Sigmoid colon (tissue), 7 donors: Measurements from ENCODE around the gene RNASEH2B. TPM values are rescaled to one million over a fixed set of nuclear protein-coding genes. Genes with fewer than 3 reads are reported as not detected.

ENCODE experiments used
- DNase-seq: peaks from one replicate; pipeline ENCODE4 v3.0.0-alpha.2; 2019
- H3K27ac ChIP-seq, 4 donors: fragments of 200-600 bp; sonication (generic); one replicate each; pipeline ENCODE4 v1.5.1; 2016 to 2019; ENCODE audit warnings: mild to moderate bottlenecking in 1 of 4
- H3K27me3 ChIP-seq, 3 donors: fragments of 200-600 bp; sonication (generic); one replicate each; pipeline ENCODE4 v1.5.1; 2019; ENCODE audit warnings: mild to moderate bottlenecking in 1 of 3
- H3K36me3 ChIP-seq, 4 donors: fragments of 200-600 bp; sonication (generic); one replicate each; pipeline ENCODE4 v1.5.1; 2016 to 2019
- H3K4me1 ChIP-seq, 4 donors: fragments of 200-600 bp; sonication (generic); one replicate each; pipeline ENCODE4 v1.5.1; 2017 to 2019
- H3K4me3 ChIP-seq, 4 donors: fragments of 200-600 bp; sonication (generic); one replicate each; pipeline ENCODE4 v1.5.1; 2017 to 2019; ENCODE audit warnings: mild to moderate bottlenecking in 2 of 4, moderate library complexity in 1 of 4
- H3K9me3 ChIP-seq, 4 donors: fragments of 200-600 bp in 3 of 4; sonication (generic) in 3 of 4; one replicate each; pipeline versions ENCODE4 v1.5.1 to v1.6.1; 2013 to 2019
- CTCF ChIP-seq, 4 experiments: fragments of 450-650 bp in 3 of 4; fragments of 200-600 bp in 1 of 4; IDR thresholded peaks; one replicate each; pipeline ENCODE4 v1.5.1; 2016 to 2019; ENCODE audit warnings: antibody characterized with exemption in 4 of 4, mild to moderate bottlenecking in 3 of 4, moderate library complexity in 2 of 4
- EP300 ChIP-seq, 4 donors: sonication (generic); formaldehyde crosslinking; IDR thresholded peaks; one replicate each; pipeline ENCODE4 v1.6.1; 2017; ENCODE audit warnings: antibody characterized with exemption in 4 of 4
- POLR2A ChIP-seq, 2 donors: fragments of 450-650 bp; IDR thresholded peaks; one replicate each; pipeline ENCODE4 v1.6.1; 2016; ENCODE audit warnings: antibody characterized with exemption in 2 of 2, mild to moderate bottlenecking in 2 of 2, moderate library complexity in 2 of 2
- POLR2AphosphoS5 ChIP-seq, 4 donors: sonication (generic); formaldehyde crosslinking; IDR thresholded peaks; one replicate each; pipeline ENCODE4 v1.6.1; 2017; ENCODE audit warnings: antibody characterized with exemption in 4 of 4
- WGBS, 2 donors: extraction: QIAGEN DNeasy Blood & Tissue Kit; methylation state at CpG; one replicate each; pipeline ENCODE4 v1.1.7; 2013; 5-methylcytosine and 5-hydroxymethylcytosine counted together
- intact Hi-C: fragments of 100-400 bp; cut with DNase I; formaldehyde crosslinking; loops from one replicate; pipeline ENCODE4 v1.15.1; 2023
- polyA plus RNA-seq, 3 donors: library from polyadenylated mRNA; stranded (reverse); fragments of 200-250 nt; gene quantifications; one replicate each; pipeline ENCODE4 v1.2.3, GENCODE V29; 2013
- total RNA-seq, 4 donors: library from RNA; depleted of rRNA; stranded (reverse); fragments of >200 nt; gene quantifications; one replicate each; pipeline ENCODE4 v1.1.0, GENCODE V29; 2016
- donor health status: healthy with polysubstance abuse.
- donor health status: Bipolar disorder and iron deficiency.
- donor health status: healthy.

RNASEH2B gene
- total and polyA plus RNA-seq, 7 donors, result 32.6 to 108 (median 41.1) TPM

- WGBS, 2 donors, result 80 to 82% methylated on average over 8 of the region's 8 CpGs
- Histone ChIP-seq H3K27me3 (no peaks in the 10 kb centered on the region), H3K4me3 (no peak overlapping the region), H3K27ac (no peak overlapping the region), H3K9me3 (no peaks in the 10 kb centered on the region), H3K4me1 (no peaks in the 10 kb centered on the region), H3K36me3 (no peaks in the 10 kb centered on the region)
- TF ChIP-seq POLR2AphosphoS5 (IDR thresholded peaks at IDR 0.05), result no peak
- DNase-seq, result peak; percentile 60
- intact Hi-C loops, result no loop called here
These were observed 91.7 kb downstream of the RNASEH2B start for GRCh38 chr13:51001335-51001734.

GRCh38 chr13:51002736-51003135 is 93.1 kb downstream of the RNASEH2B start:
- H3K9me3 ChIP-seq, result no peaks in the 10 kb centered on the region
- intact Hi-C loops, result no loop called here
- DNase-seq, result no peak
- TF ChIP-seq POLR2AphosphoS5 (IDR thresholded peaks at IDR 0.05) (no peak), POLR2A (IDR thresholded peaks at IDR 0.05) (no peak), CTCF (IDR thresholded peaks at IDR 0.05) (no peak), EP300 (IDR thresholded peaks at IDR 0.05) (no peak)
- H3K27me3 ChIP-seq, result no peaks in the 10 kb centered on the region
- no peak overlapping the region for H3K4me3 ChIP-seq
- WGBS, 2 donors, result 44 to 70% methylated on average over 1 of the region's 1 CpG
- H3K36me3 ChIP-seq, result no peaks in the 10 kb centered on the region
- no peaks in the 10 kb centered on the region for H3K4me1 ChIP-seq
- H3K27ac ChIP-seq, result no peak overlapping the region

GRCh38 chr13:51003642-51004041 is 94.1 kb downstream of the RNASEH2B start:
- Histone ChIP-seq H3K4me1 (no peaks in the 10 kb centered on the region), H3K4me3 (no peak overlapping the region), H3K27me3 (no peaks in the 10 kb centered on the region), H3K9me3 (no peaks in the 10 kb centered on the region), H3K27ac (no peak overlapping the region), H3K36me3 (no peaks in the 10 kb centered on the region)
- WGBS, 2 donors, result 77 to 82% methylated on average over 7 of the region's 7 CpGs
- no peak for TF ChIP-seq POLR2AphosphoS5 (IDR thresholded peaks at IDR 0.05)
- no peak for TF ChIP-seq POLR2A (IDR thresholded peaks at IDR 0.05)
- TF ChIP-seq EP300 (IDR thresholded peaks at IDR 0.05), result no peak
- intact Hi-C loops, result no loop called here
- no peak for DNase-seq

- no peak for TF ChIP-seq POLR2A (IDR thresholded peaks at IDR 0.05)
- TF ChIP-seq EP300 (IDR thresholded peaks at IDR 0.05), result no peak
- no peak for TF ChIP-seq POLR2AphosphoS5 (IDR thresholded peaks at IDR 0.05)
- 76 to 86% methylated on average over 18 of the region's 18 CpGs for WGBS, 2 donors
- Histone ChIP-seq H3K36me3 (no peaks in the 10 kb centered on the region), H3K4me3 (no peak overlapping the region), H3K27ac (no peak overlapping the region), H3K9me3 (no peaks in the 10 kb centered on the region), H3K27me3 (no peaks in the 10 kb centered on the region), H3K4me1 (no peaks in the 10 kb centered on the region)
- intact Hi-C loops, result no loop called here
- peak; percentile 57 for DNase-seq
These were observed 94.7 kb downstream of the RNASEH2B start for GRCh38 chr13:51004111-51004865.

GRCh38 chr13:51004918-51005460 is 95.4 kb downstream of the RNASEH2B start:
- Histone ChIP-seq H3K27me3 (no peaks in the 10 kb centered on the region), H3K4me3 (no peak overlapping the region), H3K27ac (no peak overlapping the region), H3K9me3 (no peaks in the 10 kb centered on the region), H3K4me1 (no peaks in the 10 kb centered on the region), H3K36me3 (no peaks in the 10 kb centered on the region)
- intact Hi-C loops, result no loop called here
- TF ChIP-seq CTCF (IDR thresholded peaks at IDR 0.05) (no peak), POLR2AphosphoS5 (IDR thresholded peaks at IDR 0.05) (no peak), POLR2A (IDR thresholded peaks at IDR 0.05) (no peak), EP300 (IDR thresholded peaks at IDR 0.05) (no peak)
- WGBS, 2 donors, result 75 to 81% methylated on average over 3 of the region's 3 CpGs
- peak; percentile 38 for DNase-seq

GRCh38 chr13:51005566-51005965 is 96.0 kb downstream of the RNASEH2B start:
- H3K36me3 ChIP-seq, result no peaks in the 10 kb centered on the region
- intact Hi-C loops, result no loop called here
- no peaks in the 10 kb centered on the region for H3K9me3 ChIP-seq
- TF ChIP-seq POLR2A (IDR thresholded peaks at IDR 0.05) (no peak), CTCF (IDR thresholded peaks at IDR 0.05) (no peak)
- H3K4me1 ChIP-seq, result no peaks in the 10 kb centered on the region
- H3K4me3 ChIP-seq, result no peak overlapping the region
- peak overlapping the region in 1 of 4 donors; percentile 28 for H3K27ac ChIP-seq
- no peak for DNase-seq
- 73 to 75% methylated on average over 4 of the region's 4 CpGs for WGBS, 2 donors
- H3K27me3 ChIP-seq, result no peaks in the 10 kb centered on the region

Other genes with a start within 250 kb of the RNASEH2B start
- 1 to 10 TPM in 1 of 4 donors, under 1 TPM in 2, not detected in 1; 0.41 to 1.1 (median 0.82) TPM for gene DLEU7, start 66.1 kb upstream of the RNASEH2B start, total RNA-seq
- gene DLEU7, start 66.1 kb upstream of the RNASEH2B start, polyA plus RNA-seq, result under 1 TPM in 1 of 3 donors, not detected in 2; 0.10 TPM
- gene C13orf42, start 201.5 kb downstream of the RNASEH2B start, total RNA-seq, result not detected
- not detected for gene C13orf42, start 201.5 kb downstream of the RNASEH2B start, polyA plus RNA-seq